ENCODE data around the gene ARHGAP9. TPM values are rescaled to one million over a fixed set of nuclear protein-coding genes. Genes with fewer than 3 reads are reported as not detected.
"Not testable (repeated sequence)": the region's sequence is repeated elsewhere in the genome, so short reads cannot be mapped to it uniquely, and the experiment has no call there.

ARHGAP9 gene
- total and polyA plus RNA-seq, 2 of the 4 experiments (the other 2 are of a cell fraction) = 0.18 to 0.79 TPM

- H4K5ac ChIP-seq (ENCODE audit: low read depth, low read length); H2BK120ac ChIP-seq (ENCODE audit: low read depth, low read length); H2AK9ac ChIP-seq (replicated peaks; ENCODE audit: low read depth, low read length, poor library complexity); dilution Hi-C loops (cut with HindIII; ENCODE audit: low sequenced_read_pairs, unreplicated experiment); H3K4me2 ChIP-seq (ENCODE audit: low read depth, low read length); H2AK5ac ChIP-seq (ENCODE audit: low read depth, low read length); H2BK20ac ChIP-seq (ENCODE audit: low read depth, low read length); H4K8ac ChIP-seq (ENCODE audit: low read depth in 2 of 2, low read length in 2 of 2); H3K9me3 ChIP-seq (ENCODE audit: control insufficient read depth, insufficient read depth, low read length); H3K27ac ChIP-seq (ENCODE audit: insufficient read depth, low read length); H3K18ac ChIP-seq (ENCODE audit: low read depth, low read length); H3K4ac ChIP-seq (ENCODE audit: low read depth, low read length); H3K14ac ChIP-seq (replicated peaks; ENCODE audit: low read depth, low read length); H4K91ac ChIP-seq (ENCODE audit: insufficient read depth, low read depth, low read length); H3K9ac ChIP-seq (ENCODE audit: low read depth, low read length); H2BK5ac ChIP-seq (ENCODE audit: low read depth, low read length, poor library complexity, severe bottlenecking); H2AFZ ChIP-seq (replicated peaks; ENCODE audit: low read length, poor library complexity); H3K4me1 ChIP-seq (ENCODE audit: control insufficient read depth, insufficient read depth, low read length); H3K4me3 ChIP-seq (ENCODE audit: insufficient read depth, low read depth, low read length); BruUV-seq (replicated peaks); POLR2A ChIA-PET (ENCODE audit: unreplicated experiment); intact Hi-C loops (cut with micrococcal nuclease); CTCF ChIA-PET; H3K27me3 ChIP-seq (ENCODE audit: control insufficient read depth, insufficient read depth, low read length); H2BK15ac ChIP-seq (ENCODE audit: low read depth, low read length); DNase-seq; in situ Hi-C loops (cut with MboI; ENCODE audit: low sequenced_read_pairs); ATAC-seq (ENCODE audit: low read depth); H3K23ac ChIP-seq (ENCODE audit: low read depth, low read length); H3K56ac ChIP-seq (ENCODE audit: extremely low read depth, insufficient read depth, low read length): not testable (repeated sequence)
- H4K20me1 ChIP-seq (ENCODE audit: insufficient read depth, low read length) = peaks cover 37% of the 10 kb centered on the region; the same call in 1 of the 2 replicates
- peaks cover 45% of the 10 kb centered on the region for H3K36me3 ChIP-seq (ENCODE audit: control insufficient read depth, insufficient read depth, low read length)
- WGBS, 2 experiments (ENCODE audit: extremely low coverage in 2 of 2, insufficient read length in 1 of 2) = 98% methylated on average over 16 of the region's 48 CpGs; no CpG with 5 or more reads in 1 of the 2 experiments
- H3K79me1 ChIP-seq (ENCODE audit: low read depth in 1 of 2, low read length in 2 of 2) = peaks cover 46 to 52% of the 10 kb centered on the region in 2 experiments
- peaks cover 12% of the 10 kb centered on the region for H3K9me1 ChIP-seq (ENCODE audit: insufficient read depth, low read length)
These were observed 15.5 kb upstream of the ARHGAP9 start for GRCh38 chr12:57495051-57495701.
